ENCODE measurements around the gene LMAN2L.

The LMAN2L gene

DNA sequence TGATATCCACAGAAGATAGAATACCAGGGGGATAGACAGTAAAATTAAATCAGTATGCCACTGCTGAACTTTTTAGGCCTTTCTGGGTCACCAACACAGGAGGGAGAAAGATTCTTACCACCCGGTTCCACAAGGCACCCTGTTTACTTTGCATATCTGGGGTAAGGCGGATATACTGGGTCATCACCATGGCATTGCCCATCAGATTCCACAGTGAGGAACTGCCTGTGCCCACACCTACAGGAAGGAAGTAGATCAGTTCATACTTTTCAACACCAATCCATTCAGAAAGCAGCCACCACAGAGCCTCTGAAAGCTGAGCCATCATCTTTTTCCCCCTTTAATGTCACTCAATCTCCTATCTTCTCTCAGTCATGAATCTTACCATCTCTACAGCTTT is 2.0 kb downstream of the LMAN2L start:
- Histone ChIP-seq H3K36me3 (ENCODE audit: insufficient read depth, low read length) (peaks cover 35% of the 10 kb centered on the region), H3K9me3 (ENCODE audit: insufficient read depth, low read length, severe bottlenecking) (no peaks in the 10 kb centered on the region), H3K4me2 (ENCODE audit: insufficient read depth, low read length) (peak overlapping the region; percentile 96; the same call in 1 of the 2 replicates), H3K9ac (ENCODE audit: low read depth, low read length) (no peak overlapping the region), H3K4me1 (ENCODE audit: insufficient read depth, low read length) (peaks cover 25% of the 10 kb centered on the region), H3K4me3 (ENCODE audit: low read depth in 1 of 2, low read length in 2 of 2) (no peak overlapping the region), H3K27ac (ENCODE audit: low read length) (no peak overlapping the region), H4K20me1 (ENCODE audit: insufficient read depth, low read length) (no peaks in the 10 kb centered on the region), H3K27me3 (ENCODE audit: insufficient read depth, low read length, poor library complexity) (no peaks in the 10 kb centered on the region), H2AFZ (ENCODE audit: low read depth, low read length) (no peak overlapping the region), H3K79me2 (ENCODE audit: insufficient read depth, low read length) (peaks cover 21% of the 10 kb centered on the region)
- ATAC-seq (ENCODE audit: insufficient read depth, low read depth), result no peak
- DNase-seq, result no peak
- TF ChIP-seq, protein P1, sequence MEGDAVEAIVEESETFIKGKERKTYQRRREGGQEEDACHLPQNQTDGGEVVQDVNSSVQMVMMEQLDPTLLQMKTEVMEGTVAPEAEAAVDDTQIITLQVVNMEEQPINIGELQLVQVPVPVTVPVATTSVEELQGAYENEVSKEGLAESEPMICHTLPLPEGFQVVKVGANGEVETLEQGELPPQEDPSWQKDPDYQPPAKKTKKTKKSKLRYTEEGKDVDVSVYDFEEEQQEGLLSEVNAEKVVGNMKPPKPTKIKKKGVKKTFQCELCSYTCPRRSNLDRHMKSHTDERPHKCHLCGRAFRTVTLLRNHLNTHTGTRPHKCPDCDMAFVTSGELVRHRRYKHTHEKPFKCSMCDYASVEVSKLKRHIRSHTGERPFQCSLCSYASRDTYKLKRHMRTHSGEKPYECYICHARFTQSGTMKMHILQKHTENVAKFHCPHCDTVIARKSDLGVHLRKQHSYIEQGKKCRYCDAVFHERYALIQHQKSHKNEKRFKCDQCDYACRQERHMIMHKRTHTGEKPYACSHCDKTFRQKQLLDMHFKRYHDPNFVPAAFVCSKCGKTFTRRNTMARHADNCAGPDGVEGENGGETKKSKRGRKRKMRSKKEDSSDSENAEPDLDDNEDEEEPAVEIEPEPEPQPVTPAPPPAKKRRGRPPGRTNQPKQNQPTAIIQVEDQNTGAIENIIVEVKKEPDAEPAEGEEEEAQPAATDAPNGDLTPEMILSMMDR (IDR thresholded peaks at IDR 0.05; ENCODE audit: borderline replicate concordance, extremely low read depth, low read length, poor library complexity, severe bottlenecking), result no peak
- no peak for TF ChIP-seq EZH2 (IDR thresholded peaks at IDR 0.05; ENCODE audit: borderline replicate concordance, low read depth, low read length, severe bottlenecking)

- H3K27me3 ChIP-seq (ENCODE audit: insufficient read depth, low read length, poor library complexity), result no peaks in the 10 kb centered on the region
- H4K20me1 ChIP-seq (ENCODE audit: insufficient read depth, low read length), result no peaks in the 10 kb centered on the region
- ATAC-seq (ENCODE audit: insufficient read depth, low read depth) (no peak), DNase-seq (no peak)
- peaks cover 21% of the 10 kb centered on the region for H3K79me2 ChIP-seq (ENCODE audit: insufficient read depth, low read length)
- H3K9me3 ChIP-seq (ENCODE audit: insufficient read depth, low read length, severe bottlenecking), result no peaks in the 10 kb centered on the region
- no peak overlapping the region for H3K9ac ChIP-seq (ENCODE audit: low read depth, low read length)
- H3K4me3 ChIP-seq (ENCODE audit: low read depth in 1 of 2, low read length in 2 of 2), result no peak overlapping the region
- no peak overlapping the region for H2AFZ ChIP-seq (ENCODE audit: low read depth, low read length)
- no peak overlapping the region for H3K4me2 ChIP-seq (ENCODE audit: insufficient read depth, low read length)
- H3K27ac ChIP-seq (ENCODE audit: low read length), result no peak overlapping the region
- H3K4me1 ChIP-seq (ENCODE audit: insufficient read depth, low read length), result peaks cover 25% of the 10 kb centered on the region
- TF ChIP-seq EZH2 (IDR thresholded peaks at IDR 0.05; ENCODE audit: borderline replicate concordance, low read depth, low read length, severe bottlenecking), result no peak
- TF ChIP-seq, protein P1 (IDR thresholded peaks at IDR 0.05; ENCODE audit: borderline replicate concordance, extremely low read depth, low read length, poor library complexity, severe bottlenecking), result no peak
- H3K36me3 ChIP-seq (ENCODE audit: insufficient read depth, low read length), result peaks cover 36% of the 10 kb centered on the region
Measured at GRCh38 chr2:96737251-96737650, 2.6 kb downstream of the LMAN2L start.

GRCh38 chr2:96734880-96735583 is 4.8 kb downstream of the LMAN2L start:
- H4K20me1 ChIP-seq (ENCODE audit: insufficient read depth, low read length), result no peaks in the 10 kb centered on the region
- no peak overlapping the region for H2AFZ ChIP-seq (ENCODE audit: low read depth, low read length)
- H3K27ac ChIP-seq (ENCODE audit: low read length), result no peak overlapping the region
- peaks cover 21% of the 10 kb centered on the region for H3K79me2 ChIP-seq (ENCODE audit: insufficient read depth, low read length)
- H3K9me3 ChIP-seq (ENCODE audit: insufficient read depth, low read length, severe bottlenecking), result no peaks in the 10 kb centered on the region
- H3K9ac ChIP-seq (ENCODE audit: low read depth, low read length), result no peak overlapping the region
- no peaks in the 10 kb centered on the region for H3K27me3 ChIP-seq (ENCODE audit: insufficient read depth, low read length, poor library complexity)
- DNase-seq (no peak), ATAC-seq (ENCODE audit: insufficient read depth, low read depth) (no peak)
- no peak overlapping the region for H3K4me3 ChIP-seq (ENCODE audit: low read depth in 1 of 2, low read length in 2 of 2)
- peaks cover 53% of the 10 kb centered on the region for H3K36me3 ChIP-seq (ENCODE audit: insufficient read depth, low read length)
- H3K4me2 ChIP-seq (ENCODE audit: insufficient read depth, low read length), result no peak overlapping the region
- H3K4me1 ChIP-seq (ENCODE audit: insufficient read depth, low read length), result peaks cover 19% of the 10 kb centered on the region
- TF ChIP-seq, protein P1 (IDR thresholded peaks at IDR 0.05; ENCODE audit: borderline replicate concordance, extremely low read depth, low read length, poor library complexity, severe bottlenecking), result no peak
- no peak for TF ChIP-seq EZH2 (IDR thresholded peaks at IDR 0.05; ENCODE audit: borderline replicate concordance, low read depth, low read length, severe bottlenecking)
